HAP-1 (cell line): ENCODE measurements around the gene DEFB114.

Experiments used
- DNase-seq, 2 experiments: peaks; one replicate each; pipeline ENCODE4 v3.0.0-alpha.2; 2016 to 2020; ENCODE audit warnings: low spot score in 2 of 2
- H3K27me3 ChIP-seq: fragments of 250-450 bp; sonication (Bioruptor Pico); 2 replicates; pipeline ENCODE4 v1.5.1; 2020; ENCODE audit warnings: low read depth, mild to moderate bottlenecking, moderate library complexity
- H3K36me3 ChIP-seq: fragments of 250-450 bp; sonication (Bioruptor Pico); replicated peaks from 2 replicates; pipeline ENCODE4 v1.5.1; 2020; ENCODE audit warnings: mild to moderate bottlenecking
- H3K4me1 ChIP-seq: fragments of 250-450 bp; sonication (Bioruptor Pico); 2 replicates; pipeline ENCODE4 v1.5.1; 2020; ENCODE audit warnings: mild to moderate bottlenecking
- H3K4me3 ChIP-seq: fragments of 250-450 bp; sonication (Bioruptor Pico); 2 replicates; pipeline ENCODE4 v1.5.1; 2020; ENCODE audit warnings: mild to moderate bottlenecking, moderate library complexity
- H3K9me3 ChIP-seq: fragments of 250-450 bp; sonication (Bioruptor Pico); 2 replicates; pipeline ENCODE4 v1.5.1; 2020; ENCODE audit warnings: mild to moderate bottlenecking, moderate library complexity
- in situ Hi-C: fragments of 300-500 bp; cut with MboI; formaldehyde crosslinking; loops from 3 replicates; pipeline ENCODE4 v1.14.3; 2020; ENCODE audit warnings: low sequenced_read_pairs, inconsistent platforms, mixed read lengths

DEFB114 gene

GRCh38 chr6:49964064-49964463 lies at the start of gene DEFB114:
Gene DEFB114, minus strand, starts transcription at chr6:49964164. Its CDS starts 59 bp downstream, at chr6:49964105.
- Histone ChIP-seq H3K9me3 (no peaks in the 10 kb centered on the region), H3K4me3 (no peak within 1 kb of the TSS), H3K4me1 (no peaks in the 10 kb centered on the region), H3K27me3 (no peaks in the 10 kb centered on the region), H3K36me3 (no peaks in the 10 kb centered on the region)
- in situ Hi-C loops: no loop called here
- DNase-seq: no peak

DNA sequence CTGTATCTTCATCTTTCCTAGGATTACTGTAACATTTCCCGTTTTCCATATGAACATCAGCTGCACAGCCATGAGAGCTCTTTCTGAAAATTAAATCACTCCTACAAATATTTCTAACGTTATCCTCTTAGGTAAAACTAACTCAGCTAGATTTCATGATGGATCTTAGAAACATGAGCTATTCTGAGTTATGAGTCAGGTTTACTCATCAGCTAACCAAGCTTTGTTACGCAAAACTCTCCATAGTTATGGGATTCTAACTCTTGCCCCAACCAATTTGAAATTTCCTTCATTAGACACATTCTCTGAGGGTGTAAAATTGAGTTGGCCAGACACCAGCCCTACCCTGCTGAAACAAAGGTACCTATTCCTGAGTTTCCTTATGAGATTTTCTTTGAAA lies 43.9 kb upstream of the DEFB114 start:
- Histone ChIP-seq H3K36me3 (no peaks in the 10 kb centered on the region), H3K9me3 (no peaks in the 10 kb centered on the region), H3K4me1 (no peaks in the 10 kb centered on the region), H3K27me3 (no peaks in the 10 kb centered on the region), H3K4me3 (no peak overlapping the region)
- in situ Hi-C loops: no loop called here
- no peak for DNase-seq

- Histone ChIP-seq H3K36me3 (no peaks in the 10 kb centered on the region), H3K27me3 (no peaks in the 10 kb centered on the region), H3K4me3 (no peak overlapping the region), H3K4me1 (no peaks in the 10 kb centered on the region), H3K9me3 (no peaks in the 10 kb centered on the region)
- DNase-seq: no peak
- in situ Hi-C loops: no loop called here
Observed at GRCh38 chr6:50003139-50003538, 39.2 kb upstream of the DEFB114 start.

DNA sequence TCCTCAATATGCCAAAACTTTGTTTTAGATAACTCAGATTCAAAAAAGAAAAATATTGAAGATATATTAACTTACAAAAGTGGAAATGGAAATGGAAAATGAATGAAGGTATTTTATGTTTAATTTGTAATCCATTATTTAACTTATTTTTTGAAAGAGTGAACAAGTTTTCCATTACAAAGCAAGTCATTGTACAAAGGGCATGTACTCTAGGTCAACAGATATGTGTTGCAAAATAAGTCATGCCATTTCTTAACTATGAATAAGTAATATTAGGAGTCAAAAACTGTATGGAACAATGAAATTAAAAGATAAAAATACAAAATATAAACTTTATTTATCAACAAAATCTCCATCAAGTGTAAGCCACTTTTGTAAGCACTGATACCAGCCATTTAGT lies 31.3 kb upstream of the DEFB114 start:
- no peaks in the 10 kb centered on the region for H3K4me1 ChIP-seq
- in situ Hi-C loops: no loop called here
- DNase-seq: no peak
- H3K9me3 ChIP-seq: no peaks in the 10 kb centered on the region
- H3K36me3 ChIP-seq: no peaks in the 10 kb centered on the region
- no peaks in the 10 kb centered on the region for H3K27me3 ChIP-seq
- no peak overlapping the region for H3K4me3 ChIP-seq

DNA sequence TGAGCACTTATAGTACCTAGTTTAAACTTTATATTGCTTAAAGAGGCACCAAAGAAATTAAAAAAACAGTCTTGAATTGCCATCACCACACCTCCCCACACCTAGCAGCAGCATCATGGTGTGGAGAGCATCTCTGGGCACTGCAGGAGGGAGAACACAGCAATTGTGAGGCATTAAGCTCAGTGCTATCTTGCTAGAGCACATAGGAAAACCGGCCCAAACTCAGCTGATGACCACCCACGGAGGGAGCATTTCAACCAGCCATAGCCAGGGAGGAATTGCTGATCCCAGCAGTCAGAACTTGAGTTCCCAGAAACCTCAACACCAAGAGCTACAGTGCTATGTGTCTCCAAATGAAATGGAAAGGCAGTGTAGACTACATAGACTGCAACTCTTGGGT lies 24.9 kb upstream of the DEFB114 start:
- in situ Hi-C loops: no loop called here
- Histone ChIP-seq H3K36me3 (no peaks in the 10 kb centered on the region), H3K27me3 (no peaks in the 10 kb centered on the region), H3K9me3 (no peaks in the 10 kb centered on the region), H3K4me3 (no peak overlapping the region), H3K4me1 (no peaks in the 10 kb centered on the region)
- no peak for DNase-seq

- Histone ChIP-seq H3K36me3 (no peaks in the 10 kb centered on the region), H3K4me1 (no peaks in the 10 kb centered on the region), H3K9me3 (no peaks in the 10 kb centered on the region), H3K4me3 (no peak overlapping the region), H3K27me3 (no peaks in the 10 kb centered on the region)
- in situ Hi-C loops: no loop called here
- no peak for DNase-seq
Observed at GRCh38 chr6:49987749-49988148, 23.8 kb upstream of the DEFB114 start.

GRCh38 chr6:49986551-49986950 lies 22.6 kb upstream of the DEFB114 start:
- in situ Hi-C loops: no loop called here
- Histone ChIP-seq H3K27me3 (no peaks in the 10 kb centered on the region), H3K9me3 (no peaks in the 10 kb centered on the region)

GRCh38 chr6:49982046-49982445 lies 18.1 kb upstream of the DEFB114 start:
- no peaks in the 10 kb centered on the region for H3K4me1 ChIP-seq
- in situ Hi-C loops: no loop called here
- H3K27me3 ChIP-seq: no peaks in the 10 kb centered on the region
- no peaks in the 10 kb centered on the region for H3K9me3 ChIP-seq
- no peak overlapping the region for H3K4me3 ChIP-seq
- no peak for DNase-seq
- H3K36me3 ChIP-seq: no peaks in the 10 kb centered on the region

More at GRCh38 chr6:49986551-49986950, 22.6 kb upstream of the DEFB114 start:
- Histone ChIP-seq H3K4me1 (no peaks in the 10 kb centered on the region), H3K36me3 (no peaks in the 10 kb centered on the region), H3K4me3 (no peak overlapping the region)
- DNase-seq: no peak

DNA sequence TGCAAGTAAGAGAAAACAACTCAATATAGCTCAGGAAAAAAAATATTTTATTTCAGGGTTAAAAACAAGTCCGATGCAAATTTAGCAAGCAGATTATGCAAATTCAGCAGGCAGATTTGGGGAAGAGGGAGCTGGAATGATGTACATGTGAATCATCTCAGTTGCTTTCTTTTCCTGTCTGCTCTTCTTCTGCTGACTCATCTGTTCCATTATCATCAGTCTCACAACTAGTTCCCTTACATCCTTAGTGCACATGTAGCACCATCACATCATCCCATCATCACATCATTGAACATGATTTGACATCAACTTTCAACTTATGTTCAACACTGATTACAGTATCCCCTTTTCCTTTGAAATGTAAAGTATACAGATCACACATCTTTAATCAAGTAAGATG lies 16.9 kb upstream of the DEFB114 start:
- no peak for DNase-seq
- H3K27me3 ChIP-seq: no peaks in the 10 kb centered on the region
- H3K36me3 ChIP-seq: no peaks in the 10 kb centered on the region
- H3K9me3 ChIP-seq: no peaks in the 10 kb centered on the region
- H3K4me3 ChIP-seq: no peak overlapping the region
- H3K4me1 ChIP-seq: no peaks in the 10 kb centered on the region
- in situ Hi-C loops: no loop called here

DNA sequence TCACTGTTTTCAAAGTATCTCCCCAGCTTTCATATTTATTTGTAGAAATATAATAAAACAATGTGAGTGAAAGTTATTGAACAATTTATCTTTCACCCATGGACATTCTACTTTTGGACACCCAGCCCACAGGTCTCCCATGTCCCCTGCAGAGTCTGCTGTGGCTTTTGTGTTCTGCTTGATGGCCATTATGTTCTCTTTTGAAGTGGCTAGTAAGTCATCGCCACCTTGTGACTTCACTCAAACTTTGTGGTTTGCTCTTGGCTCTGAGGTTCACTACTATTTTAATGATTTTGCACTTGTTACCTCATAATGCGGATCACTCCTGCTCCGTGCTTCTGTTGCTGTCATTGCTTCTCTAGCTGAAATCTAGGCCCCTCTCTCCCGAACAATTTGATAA lies 15.6 kb upstream of the DEFB114 start:
- H3K4me3 ChIP-seq: no peak overlapping the region
- no peak for DNase-seq
- H3K27me3 ChIP-seq: no peaks in the 10 kb centered on the region
- no peaks in the 10 kb centered on the region for H3K9me3 ChIP-seq
- in situ Hi-C loops: no loop called here
- no peaks in the 10 kb centered on the region for H3K36me3 ChIP-seq
- no peaks in the 10 kb centered on the region for H3K4me1 ChIP-seq

GRCh38 chr6:49978332-49979226 lies 14.6 kb upstream of the DEFB114 start:
- no peaks in the 10 kb centered on the region for H3K27me3 ChIP-seq
- no peak overlapping the region for H3K4me3 ChIP-seq
- H3K9me3 ChIP-seq: no peaks in the 10 kb centered on the region
- no peak for DNase-seq
- no peaks in the 10 kb centered on the region for H3K36me3 ChIP-seq
- H3K4me1 ChIP-seq: no peaks in the 10 kb centered on the region
- in situ Hi-C loops: no loop called here

- no peaks in the 10 kb centered on the region for H3K9me3 ChIP-seq
- in situ Hi-C loops: no loop called here
Observed at GRCh38 chr6:49969605-49970004, 5.6 kb upstream of the DEFB114 start, which contains the start of gene DEFB113. Gene DEFB113, minus strand, starts transcription at chr6:49969625. Its CDS starts 0 bp downstream, at chr6:49969625.

GRCh38 chr6:49966823-49967222 lies 2.9 kb upstream of the DEFB114 start:
- Histone ChIP-seq H3K9me3 (no peaks in the 10 kb centered on the region), H3K36me3 (no peaks in the 10 kb centered on the region), H3K27me3 (no peaks in the 10 kb centered on the region), H3K4me1 (no peaks in the 10 kb centered on the region), H3K4me3 (no peak overlapping the region)
- DNase-seq: no peak
- in situ Hi-C loops: no loop called here

More at GRCh38 chr6:49969605-49970004, 5.6 kb upstream of the DEFB114 start, which contains the start of gene DEFB113:
- Histone ChIP-seq H3K27me3 (no peaks in the 10 kb centered on the region), H3K4me3 (no peak within 1 kb of the TSS), H3K4me1 (no peaks in the 10 kb centered on the region), H3K36me3 (no peaks in the 10 kb centered on the region)
- DNase-seq: no peak

GRCh38 chr6:49966334-49966733 lies 2.4 kb upstream of the DEFB114 start:
- in situ Hi-C loops: no loop called here
- Histone ChIP-seq H3K36me3 (no peaks in the 10 kb centered on the region), H3K9me3 (no peaks in the 10 kb centered on the region), H3K4me1 (no peaks in the 10 kb centered on the region), H3K27me3 (no peaks in the 10 kb centered on the region), H3K4me3 (no peak overlapping the region)
- DNase-seq: peak in 1 of 2 experiments; percentile 15
